Occipital lobe (tissue), 2 donors: ENCODE measurements around the gene TRABD. TPM values are rescaled to one million over a fixed set of nuclear protein-coding genes. Genes with fewer than 3 reads are reported as not detected.

Experiments
- DNase-seq: peaks from one replicate; lab custom pipeline; 2025; lab: John Stamatoyannopoulos, UW
- total RNA-seq: library from RNA; depleted of rRNA; stranded (reverse); fragments of >200 nt; gene quantifications from one replicate; pipeline ENCODE4 v1.2.3, GENCODE V29; 2014

Gene TRABD
- total RNA-seq, 1 donor from 2014 or later = 3.0 TPM

DNA sequence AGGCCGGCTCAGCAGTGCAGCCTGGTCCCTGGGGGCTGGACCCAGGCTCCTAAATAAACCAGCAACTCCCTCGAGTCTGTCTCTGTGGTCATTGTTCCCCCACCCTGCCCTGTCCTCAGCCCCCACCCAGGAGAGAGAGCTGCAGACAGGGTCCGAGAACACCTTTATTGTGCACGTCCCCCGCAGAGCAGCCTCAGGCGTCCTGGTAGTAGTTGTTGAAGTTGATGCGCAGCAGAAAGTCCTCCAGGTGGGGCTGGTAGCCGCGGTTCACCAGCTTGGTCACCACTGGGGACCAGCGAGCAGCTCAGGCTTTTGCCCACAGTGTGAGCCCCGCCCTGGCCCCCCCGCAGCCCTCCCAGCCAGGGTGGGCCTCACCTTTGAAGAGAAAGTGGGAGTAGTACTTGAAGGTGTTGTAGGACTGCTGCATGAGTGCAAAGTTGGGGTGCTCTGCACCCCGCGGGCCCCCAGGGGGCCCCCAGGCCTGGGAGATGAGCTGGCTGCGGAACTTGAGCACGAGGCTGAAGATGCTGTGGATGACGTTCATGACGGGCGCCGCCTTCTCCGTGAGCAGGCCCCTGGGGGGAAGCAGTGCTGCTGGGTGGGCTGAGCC is 31.9 kb downstream of the TRABD start:
- DNase-seq = no peak

DNA sequence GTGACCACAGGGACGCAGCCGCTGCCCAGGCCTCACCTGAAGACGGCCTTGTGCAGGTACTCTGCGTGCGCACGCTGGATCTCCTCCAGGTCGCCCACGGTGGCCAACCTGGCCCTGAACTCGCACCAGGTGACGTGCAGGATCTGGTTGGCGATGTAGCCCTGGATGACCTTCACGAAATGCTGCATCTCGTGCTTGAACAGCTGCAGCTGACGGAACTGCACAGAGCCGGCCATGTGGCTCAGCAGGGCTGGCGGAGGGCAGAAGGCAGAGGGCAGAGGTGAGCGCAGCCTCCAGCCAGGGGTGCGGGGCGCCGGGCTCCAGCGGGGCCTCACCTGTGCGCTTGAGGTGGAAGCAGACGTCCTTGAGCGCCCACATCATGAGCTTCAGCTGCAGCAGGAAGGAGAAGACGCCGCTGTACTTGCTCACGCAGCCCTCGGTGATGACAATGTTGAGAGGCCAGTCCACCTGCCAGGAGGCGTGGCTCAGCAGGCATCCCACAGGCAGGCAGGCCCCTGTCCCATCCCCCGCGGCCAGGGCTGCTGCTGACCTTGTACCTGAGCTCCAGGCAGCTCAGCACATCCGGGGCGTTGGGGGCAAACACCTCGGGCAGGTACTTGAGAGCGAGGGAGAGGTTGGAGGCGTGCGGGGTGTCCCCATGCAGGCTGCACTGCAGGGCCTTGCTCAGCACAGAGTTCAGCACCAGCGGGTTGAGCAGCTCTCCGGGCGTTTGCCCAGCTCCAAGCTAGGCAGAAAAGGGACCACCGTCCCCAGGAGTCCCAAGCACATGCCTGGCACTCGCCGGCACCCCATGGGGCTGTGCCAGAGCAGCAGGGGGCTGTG is 32.7 kb downstream of the TRABD start:
- DNase-seq = no peak

DNA sequence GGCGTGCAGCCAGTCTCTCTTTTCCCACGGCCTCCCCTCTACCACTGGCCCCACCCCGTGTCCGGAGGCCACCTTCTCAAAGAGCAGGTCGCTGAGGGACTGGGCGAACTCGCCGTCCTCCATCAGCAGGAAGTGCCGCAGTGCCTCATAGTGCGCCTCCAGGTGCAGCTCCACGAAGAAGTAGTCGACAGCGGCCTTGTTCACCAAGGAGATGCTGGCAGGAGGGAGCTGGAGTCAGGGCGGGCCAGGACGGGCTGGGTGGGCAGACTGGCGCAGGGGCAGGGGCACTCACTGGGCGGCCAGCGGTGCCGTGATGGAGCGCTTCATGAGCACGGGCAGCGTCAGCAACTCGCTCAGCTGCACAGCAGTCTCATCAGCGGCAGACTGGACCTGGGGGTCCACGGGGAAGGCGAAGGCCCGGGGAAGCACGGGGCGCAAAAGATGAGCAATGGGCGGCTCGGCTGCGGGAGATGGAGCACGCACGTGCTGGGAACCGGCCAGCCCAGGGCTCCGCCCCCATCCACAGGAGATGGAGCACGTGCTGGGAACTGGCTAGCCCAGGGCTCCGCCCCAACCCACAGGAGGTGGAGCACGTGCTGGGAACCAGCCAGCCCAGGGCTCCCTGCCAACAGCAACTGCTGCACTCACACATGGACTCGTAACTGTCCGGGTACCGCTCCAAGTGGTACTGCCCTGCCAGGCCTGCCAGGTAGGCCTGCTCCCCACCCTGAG is 33.4 kb downstream of the TRABD start:
- peak; percentile 49 for DNase-seq

DNA sequence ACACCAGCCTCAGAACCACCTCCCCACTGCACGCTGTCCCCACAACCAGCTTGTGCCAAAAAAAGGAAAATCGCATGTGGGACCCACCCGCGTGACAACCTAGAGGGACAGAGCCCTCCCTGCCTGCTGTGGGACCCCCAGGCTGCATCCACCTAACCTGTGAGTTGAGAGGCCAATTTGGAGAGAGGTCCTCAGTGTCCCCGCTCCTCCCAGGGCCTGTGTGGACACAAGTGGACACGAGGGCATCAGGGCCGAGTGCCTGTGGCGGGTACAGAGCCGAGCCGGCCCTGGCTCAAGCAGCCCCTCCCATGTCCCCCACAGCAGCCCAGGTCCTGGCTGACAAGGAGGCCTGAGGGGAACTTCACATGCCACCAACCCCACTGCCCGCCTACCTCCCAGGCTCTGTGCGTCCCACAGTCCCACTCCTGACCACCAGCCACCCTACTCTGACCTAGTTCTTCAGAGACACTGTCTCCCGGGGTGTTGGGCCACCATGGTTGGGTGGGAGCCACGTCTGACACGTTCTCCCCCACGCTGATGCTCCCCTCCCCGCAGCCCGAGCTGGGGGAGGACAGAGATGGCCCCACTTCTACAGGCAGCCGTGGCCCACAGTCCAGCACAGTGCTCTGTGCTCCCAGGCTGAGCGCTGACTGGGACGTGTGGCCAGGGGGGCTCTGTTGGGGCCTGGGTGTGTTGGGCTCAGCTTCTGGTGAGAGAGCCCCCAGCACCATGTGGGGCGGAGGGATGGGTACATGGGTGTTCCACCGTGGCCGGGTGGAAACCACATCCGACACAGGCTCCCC is 34.3 kb downstream of the TRABD start:
- no peak for DNase-seq

DNA sequence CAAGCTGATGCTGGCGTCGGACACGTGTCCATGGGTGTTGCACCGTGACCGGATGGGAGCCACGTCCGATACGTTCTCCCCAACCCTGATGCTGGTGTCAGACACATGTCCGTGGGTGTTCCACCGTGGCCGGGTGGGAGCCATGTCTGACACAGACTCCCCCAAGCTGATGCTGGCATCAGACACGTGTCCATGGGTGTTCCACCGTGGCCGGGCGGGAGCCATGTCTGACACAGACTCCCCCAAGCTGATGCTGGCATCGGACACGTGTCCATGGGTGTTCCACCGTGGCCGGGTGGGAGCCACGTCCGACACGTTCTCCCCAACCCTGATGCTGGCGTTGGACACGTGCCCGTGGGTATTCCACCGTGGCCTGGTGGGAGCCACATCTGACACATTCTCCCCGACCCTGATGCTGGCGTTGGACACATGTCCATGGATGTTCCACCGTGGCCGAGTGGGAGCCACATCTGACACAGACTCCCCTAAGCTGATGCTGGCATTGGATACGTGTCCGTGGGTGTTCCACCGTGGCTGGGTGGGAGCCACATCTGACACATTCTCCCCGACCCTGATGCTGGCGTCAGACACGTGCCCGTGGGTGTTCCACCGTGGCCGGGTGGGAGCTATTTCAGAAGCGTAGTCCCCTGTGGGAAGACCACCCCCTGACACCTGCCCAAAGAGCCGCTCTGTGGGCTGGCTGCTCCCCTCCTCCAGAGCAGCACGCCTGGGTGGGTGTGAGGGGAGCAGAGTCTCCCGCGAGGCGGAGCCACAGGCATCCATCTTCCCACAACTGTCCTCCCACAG is 35.1 kb downstream of the TRABD start:
- DNase-seq = no peak

DNA sequence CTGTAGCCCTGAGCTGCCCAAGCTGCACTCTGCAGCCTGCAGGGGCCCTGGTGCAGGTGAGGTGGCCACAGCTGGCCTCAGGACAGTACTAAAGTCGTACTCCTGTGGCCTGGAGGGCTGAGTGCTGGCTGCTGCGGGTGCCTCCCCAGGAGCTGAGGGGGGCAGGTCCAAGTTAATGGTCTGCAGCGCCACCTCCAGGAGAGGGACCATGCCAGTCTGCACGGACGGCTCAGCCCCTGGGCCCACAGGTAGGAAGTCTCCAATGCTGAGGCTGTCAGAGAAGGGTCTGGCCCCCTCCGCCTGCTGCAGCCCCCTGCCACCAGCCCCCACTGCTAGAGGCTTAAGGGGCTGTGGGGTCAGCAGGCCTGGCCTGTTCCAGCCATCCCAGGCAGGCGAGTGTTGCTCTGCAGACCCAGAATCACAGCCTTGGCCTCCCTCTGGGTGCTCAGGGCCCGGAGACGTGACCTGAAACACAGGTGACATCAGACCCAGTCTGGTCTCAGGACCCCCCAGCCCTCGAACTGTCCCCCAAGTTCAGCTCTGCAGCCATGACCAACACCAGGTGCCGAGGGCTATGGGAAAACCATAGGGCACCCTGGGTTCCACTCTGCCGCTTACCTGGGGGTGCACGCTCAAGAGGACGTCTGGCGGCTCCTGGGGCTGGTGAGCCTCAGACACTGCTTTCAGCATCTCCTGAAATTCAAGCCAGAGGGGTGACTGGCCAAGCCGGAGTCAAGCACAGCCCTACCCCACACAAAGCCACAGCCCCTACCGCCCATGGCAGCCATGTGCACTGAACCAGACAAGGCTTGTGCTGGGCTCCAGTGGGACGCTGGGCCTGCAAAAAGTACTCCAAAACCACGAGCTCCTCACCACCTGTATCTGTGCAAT is 35.9 kb downstream of the TRABD start:
- DNase-seq = no peak

DNA sequence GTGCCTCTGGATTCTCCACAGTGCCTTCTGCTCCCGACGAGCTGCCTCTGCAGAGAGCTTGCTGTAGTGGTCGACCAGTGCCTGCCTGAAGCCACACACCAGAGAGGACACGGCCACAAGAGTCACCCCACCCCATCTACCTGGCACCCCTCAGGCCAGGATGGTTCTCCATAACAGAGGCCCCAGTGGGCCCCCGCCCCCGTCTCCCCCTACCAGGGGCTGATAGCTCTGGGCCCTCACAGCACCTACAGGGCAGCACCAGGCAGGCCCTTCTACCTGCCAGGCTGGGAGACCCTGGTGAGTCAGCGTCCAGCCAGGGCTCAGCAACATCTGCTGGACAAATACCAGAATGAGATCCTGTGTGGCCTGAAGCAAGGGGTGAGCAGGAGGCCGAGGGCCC is 36.8 kb downstream of the TRABD start:
- DNase-seq = no peak

DNA sequence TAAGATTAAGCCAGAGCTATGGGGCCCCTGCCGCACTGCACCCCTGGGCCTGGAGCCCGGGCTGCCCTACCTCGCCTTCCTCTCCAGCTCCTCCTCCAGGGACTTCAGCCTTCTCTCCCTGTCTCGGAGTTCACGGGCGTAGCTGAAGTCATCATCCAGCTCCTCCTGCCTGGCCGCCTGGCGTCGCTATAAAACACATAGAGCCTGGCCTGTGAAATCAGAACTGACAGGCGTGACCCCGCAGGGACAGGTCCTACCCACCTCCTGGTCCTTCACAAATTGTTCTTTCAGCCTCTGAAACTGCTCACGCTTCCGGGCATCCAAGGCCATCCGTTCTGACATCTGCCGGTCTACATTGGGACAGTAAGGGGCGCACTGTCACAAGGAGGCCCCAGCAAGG is 38.4 kb downstream of the TRABD start:
- DNase-seq = no peak

DNA sequence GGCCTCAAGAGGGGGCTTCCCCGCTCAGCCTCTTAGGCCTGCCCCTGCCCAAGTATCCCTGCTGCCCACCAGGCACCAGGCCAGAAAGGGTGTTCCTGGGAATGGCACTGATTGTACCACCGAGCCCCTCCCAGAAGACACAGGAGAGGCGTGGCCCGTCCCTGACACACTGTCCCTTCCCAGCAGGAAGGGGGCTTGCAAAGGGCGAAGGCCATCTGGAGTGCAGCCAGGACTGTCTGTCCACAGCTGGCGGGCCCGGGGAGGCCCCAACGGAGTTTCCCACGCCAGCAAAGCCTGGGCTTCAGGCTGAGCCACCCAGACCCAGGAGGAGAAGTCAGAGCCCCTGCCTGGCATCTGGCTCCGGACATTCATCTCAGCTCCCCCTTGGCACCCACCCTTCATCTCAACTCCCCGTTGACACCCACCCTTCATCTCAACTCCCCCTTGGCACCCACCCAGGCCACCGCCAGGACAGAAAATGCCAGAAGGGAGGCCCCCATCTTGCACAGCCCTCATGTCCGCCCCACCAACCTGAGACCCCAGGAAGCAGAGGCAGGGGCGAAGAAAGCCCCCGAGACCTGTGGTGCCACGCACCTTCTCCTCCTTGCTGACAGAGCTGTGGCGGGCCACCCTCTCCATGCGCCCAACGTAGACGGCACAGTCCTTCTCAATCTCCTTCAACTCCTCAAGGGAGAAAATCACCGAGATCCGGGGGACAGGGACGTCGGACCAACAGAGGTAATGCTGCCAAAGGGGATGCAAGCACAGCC is 39.7 kb downstream of the TRABD start:
- DNase-seq = no peak

DNA sequence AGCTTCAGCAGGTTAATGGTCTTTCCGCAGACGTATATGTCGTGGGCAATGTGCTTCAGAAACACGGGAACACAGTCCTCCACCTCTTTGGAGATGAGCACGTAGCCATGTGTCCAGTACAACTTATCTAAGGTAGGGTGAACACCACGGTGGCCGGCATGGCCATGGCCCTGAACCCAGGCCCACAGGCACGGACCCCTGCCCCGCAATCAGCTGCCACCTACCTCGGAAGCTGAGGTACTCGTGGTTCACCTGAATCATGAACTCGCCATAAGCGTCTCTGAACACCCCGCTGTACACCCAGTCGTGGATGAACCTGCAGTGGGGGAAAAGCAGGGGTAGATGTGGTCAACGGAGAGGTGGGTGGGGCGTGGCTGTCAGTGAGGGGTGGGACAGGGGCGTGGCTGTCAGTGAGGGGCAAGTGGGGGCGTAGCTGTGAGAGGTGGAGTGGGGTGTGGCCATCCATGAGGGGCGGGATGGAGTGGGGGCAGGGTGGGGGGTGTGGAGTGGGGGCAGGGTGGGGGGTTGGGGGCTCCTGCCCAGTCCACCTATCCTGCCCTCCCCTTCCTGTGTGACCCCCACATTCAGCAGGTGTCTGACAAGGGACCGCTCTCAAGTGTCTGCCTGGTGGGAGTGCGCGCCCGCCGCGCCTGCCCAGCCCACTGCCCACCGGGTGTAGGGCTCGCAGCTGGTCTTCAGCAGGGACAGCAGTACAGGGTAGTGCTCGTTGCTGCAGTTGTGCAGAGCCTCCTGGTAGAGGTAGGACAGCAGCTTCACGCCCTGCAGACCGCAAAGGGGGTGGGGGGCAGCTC is 40.6 kb downstream of the TRABD start:
- DNase-seq = no peak

DNA sequence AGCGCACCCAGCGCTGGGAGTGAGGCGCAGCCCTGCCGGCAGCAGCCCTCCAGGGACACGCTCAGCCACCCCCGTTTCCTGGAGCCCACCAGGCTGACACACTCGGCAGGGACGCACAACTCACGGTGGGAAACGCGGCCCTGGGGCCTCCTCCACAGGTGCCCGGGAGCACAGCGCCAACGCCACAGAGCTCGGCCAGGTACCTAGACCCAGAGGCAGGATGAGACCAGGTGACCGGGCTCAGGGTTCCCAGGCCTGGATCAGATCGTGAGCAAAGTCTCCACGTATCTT is 41.1 kb downstream of the TRABD start:
- no peak for DNase-seq

DNA sequence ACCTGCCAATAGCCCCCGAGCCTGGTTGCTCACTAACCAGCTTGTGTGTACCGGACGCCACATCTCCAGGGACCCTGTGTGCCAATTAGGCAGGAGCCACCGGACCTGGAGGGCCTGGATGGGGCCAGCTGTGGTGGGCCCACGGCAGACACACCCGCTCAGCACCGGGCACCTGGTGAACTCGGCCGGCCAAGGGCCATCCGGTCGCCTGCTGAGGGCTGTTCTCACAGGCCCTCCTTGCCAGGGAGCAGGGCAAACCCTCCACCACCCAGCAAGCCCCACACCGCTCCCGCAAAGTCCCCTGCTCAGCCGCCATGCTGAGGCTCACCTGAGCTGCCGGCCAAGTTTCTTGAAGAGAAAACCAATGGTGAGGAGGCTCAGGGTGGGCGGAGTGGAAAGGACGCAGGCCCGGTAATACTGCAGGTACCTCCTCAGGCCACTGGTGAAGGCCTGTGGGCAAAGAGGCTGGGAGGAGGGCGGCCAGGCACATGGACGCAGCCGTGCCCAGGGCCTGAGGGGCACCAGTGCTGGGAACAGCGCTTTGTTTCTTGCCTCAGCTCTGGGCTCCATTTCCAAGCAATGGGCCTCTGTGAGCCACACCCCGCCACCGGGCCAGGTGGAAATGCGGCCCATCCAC is 42.0 kb downstream of the TRABD start:
- no peak for DNase-seq

DNA sequence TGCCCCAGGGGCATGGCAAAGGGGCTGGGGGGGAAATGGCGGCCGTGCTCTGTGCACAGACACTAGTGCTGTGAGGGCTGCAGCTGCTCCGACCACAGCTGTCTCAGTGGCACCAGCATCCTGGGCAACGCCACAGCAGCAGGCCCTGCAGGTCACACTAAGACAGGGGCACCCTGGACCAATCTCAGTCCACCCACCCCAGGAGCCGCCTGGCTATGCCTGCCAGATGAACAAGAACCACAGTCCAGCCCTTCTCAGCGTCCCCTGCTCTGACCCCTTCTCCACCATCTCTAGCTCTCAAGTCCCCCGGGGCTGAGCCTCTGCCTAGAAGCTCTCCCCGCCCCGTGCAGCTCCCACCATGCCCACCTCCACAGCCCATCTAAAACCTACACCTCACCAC is 42.7 kb downstream of the TRABD start:
- no peak for DNase-seq

DNA sequence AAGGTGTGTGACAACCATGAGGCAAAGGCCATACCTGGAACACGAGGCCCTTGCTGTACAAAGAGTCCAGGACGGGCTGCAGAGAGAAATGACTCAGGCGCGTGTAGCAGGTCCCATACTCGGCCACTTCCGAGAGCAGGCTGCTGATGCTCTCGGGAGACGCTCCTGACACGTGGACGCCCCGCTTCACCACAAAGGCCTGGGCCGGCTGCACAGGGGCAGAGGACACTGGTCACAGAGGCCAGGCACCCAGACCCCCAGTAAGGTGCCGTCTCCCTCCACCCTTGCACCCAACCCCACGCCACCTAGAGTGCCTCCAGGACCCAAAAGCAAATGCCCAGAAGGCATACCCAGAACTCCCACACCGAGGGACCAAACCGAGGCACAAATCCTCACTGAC is 43.7 kb downstream of the TRABD start:
- no peak for DNase-seq

DNA sequence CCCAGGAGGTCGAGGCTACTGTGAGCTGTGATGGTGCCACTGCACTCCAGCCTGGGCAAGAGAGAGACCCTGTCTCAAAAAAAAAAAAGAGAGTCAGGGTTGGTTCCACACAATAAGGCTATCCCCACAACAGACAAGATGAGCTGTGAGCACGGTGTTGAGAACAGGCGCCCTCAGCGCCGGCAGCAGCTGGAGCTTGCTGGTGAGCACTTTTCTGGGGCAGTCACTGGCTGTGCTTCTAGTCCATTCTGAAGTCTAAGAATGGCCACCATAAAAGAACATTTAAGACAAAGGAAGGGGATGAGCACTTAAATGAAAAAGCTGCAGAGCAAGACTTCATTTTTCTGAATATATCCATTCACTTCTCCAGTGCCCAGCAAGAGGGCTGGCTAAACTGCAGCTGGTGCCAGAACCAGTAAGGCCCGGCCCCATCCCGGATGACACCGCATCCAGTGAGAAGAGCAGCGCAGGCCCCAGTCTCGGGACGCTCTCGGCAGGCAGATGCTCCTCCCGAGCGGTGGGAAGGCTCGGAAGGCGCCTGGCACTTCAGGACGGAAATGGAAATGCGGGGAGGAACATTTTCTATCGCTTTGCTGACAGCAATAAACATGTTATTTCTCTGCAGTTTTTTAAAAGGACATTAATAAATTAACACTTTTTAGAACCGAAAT is 46.9 kb downstream of the TRABD start:
- no peak for DNase-seq

DNA sequence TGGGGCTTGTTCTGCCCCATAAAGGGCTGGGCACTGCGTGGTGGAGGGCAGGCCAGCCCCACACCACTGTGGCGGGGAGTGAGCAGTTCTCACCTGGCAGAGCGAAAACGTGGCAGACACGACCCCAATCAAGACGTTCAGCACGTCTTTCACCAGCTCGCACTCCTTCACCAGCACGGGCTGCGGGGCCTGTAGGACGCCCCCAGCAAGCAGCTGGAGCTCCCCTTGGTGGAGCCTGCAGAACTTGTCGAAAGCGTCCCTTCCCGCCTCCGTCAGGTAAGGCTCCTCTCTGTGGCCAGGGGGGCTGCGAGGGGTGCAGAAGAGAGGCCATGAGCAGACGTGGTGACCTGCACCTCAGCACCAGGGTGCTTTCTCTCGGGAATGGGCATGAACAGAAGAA is 47.5 kb downstream of the TRABD start:
- DNase-seq = no peak

DNA sequence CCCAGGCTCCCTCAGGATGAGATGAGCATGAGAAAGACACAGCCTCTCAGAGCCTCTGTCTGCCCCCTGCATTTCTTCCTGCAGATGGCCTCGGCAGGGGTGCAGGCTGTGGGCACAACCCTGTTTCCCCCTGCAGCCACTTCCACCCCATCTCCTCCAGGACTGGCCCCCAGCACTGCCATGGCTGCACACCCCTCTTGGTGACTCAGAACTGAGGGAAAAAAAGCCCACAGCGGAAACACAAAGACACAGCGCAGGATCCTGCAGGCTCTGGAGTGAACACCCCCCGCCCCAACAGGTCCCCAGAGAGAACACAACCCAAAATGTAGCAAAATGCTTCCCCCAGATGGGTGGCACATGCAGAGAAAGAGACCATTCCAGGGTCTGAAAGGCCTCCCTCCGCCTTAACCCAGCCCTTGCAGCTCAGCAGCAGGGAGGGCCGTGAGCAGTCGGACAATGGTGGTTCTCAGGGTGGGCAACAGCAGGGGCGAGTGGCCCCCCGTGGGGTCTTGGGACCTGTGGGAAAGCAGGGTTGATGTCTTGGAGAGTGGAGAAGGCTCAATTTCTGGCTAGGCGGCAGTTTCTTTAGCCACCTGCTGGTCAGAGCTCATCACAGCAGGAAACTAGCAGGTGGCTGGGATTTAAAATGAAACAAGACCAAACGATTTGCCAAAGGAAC is 51.2 kb downstream of the TRABD start:
- DNase-seq = no peak
